Loucy (cell line): Measurements from ENCODE around the gene STIL.

Experiments
- EZH2phosphoT487 ChIP-seq: fragments of 200-600 bp; IDR thresholded peaks from 2 replicates; pipeline ENCODE4 v1.6.1; 2018; ENCODE audit warnings: antibody characterized with exemption, mild to moderate bottlenecking, moderate library complexity, borderline replicate concordance
- TF ChIP-seq, protein P1 (sequence below): fragments of 200-600 bp; sonication (generic); conservative IDR thresholded peaks from 2 replicates; pipeline ENCODE4 v1.5.1; 2014; ENCODE audit warnings: mild to moderate bottlenecking, antibody characterized with exemption, low read length

DNA sequence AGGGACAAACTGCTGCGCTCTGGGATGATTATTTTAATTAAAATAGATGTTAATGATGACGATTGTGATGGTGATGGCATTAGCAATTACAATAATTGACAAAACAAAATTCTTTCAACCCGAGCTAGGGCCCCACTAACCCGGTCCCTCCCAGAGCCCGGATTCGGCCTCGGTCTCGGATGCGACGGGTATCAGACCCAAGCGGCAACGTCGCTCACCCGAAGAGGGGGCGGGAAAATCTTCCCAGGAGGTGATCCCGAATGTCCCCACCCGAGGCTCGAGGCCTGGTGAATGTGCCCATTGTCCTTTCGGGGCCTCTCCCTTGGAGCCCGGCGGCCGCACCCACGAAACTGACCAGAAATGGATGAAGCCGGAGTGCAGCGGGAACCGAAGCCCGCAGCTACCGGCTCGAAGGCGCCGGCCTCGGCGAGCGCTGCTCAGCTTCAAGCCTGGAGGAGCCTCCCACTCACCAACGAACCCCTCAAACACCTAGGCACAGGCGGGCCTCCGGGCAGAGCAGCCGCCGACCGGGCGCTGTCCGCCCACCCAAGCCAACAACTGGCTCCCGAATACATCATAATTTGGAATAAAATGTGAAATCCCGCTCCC, 83.2 kb downstream of the STIL start:
- TF ChIP-seq, protein P1, sequence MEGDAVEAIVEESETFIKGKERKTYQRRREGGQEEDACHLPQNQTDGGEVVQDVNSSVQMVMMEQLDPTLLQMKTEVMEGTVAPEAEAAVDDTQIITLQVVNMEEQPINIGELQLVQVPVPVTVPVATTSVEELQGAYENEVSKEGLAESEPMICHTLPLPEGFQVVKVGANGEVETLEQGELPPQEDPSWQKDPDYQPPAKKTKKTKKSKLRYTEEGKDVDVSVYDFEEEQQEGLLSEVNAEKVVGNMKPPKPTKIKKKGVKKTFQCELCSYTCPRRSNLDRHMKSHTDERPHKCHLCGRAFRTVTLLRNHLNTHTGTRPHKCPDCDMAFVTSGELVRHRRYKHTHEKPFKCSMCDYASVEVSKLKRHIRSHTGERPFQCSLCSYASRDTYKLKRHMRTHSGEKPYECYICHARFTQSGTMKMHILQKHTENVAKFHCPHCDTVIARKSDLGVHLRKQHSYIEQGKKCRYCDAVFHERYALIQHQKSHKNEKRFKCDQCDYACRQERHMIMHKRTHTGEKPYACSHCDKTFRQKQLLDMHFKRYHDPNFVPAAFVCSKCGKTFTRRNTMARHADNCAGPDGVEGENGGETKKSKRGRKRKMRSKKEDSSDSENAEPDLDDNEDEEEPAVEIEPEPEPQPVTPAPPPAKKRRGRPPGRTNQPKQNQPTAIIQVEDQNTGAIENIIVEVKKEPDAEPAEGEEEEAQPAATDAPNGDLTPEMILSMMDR = no peak
- no peak for TF ChIP-seq EZH2phosphoT487
